NCI-H187 (cell line): ENCODE measurements around the gene HOXD3.

Experiments used
- DNase-seq, 2 experiments: peaks; one replicate each; lab custom pipeline; 2025; lab: John Stamatoyannopoulos, UW

Gene HOXD3

GRCh38 chr2:176156807-176157498, at the start of gene HOXD3:
Gene HOXD3, plus strand, starts transcription at chr2:176157307. Its CDS starts 11,808 bp downstream, at chr2:176169115.
- no peak for DNase-seq

GRCh38 chr2:176107731-176108181, 49.4 kb upstream of the HOXD3 start:
- DNase-seq = no peak

- DNase-seq = no peak
Observed at GRCh38 chr2:176109192-176109901, 47.8 kb upstream of the HOXD3 start.

GRCh38 chr2:176109946-176110345, 47.2 kb upstream of the HOXD3 start:
- DNase-seq = no peak

- no peak for DNase-seq
Observed at GRCh38 chr2:176110415-176111308, 46.4 kb upstream of the HOXD3 start.

- no peak for DNase-seq
Observed at GRCh38 chr2:176111309-176111663, 45.8 kb upstream of the HOXD3 start.

- no peak for DNase-seq
Observed at GRCh38 chr2:176111846-176112374, 45.2 kb upstream of the HOXD3 start.

GRCh38 chr2:176112375-176113302, 44.5 kb upstream of the HOXD3 start:
- no peak for DNase-seq

- DNase-seq = no peak
Observed at GRCh38 chr2:176114120-176114929, 42.8 kb upstream of the HOXD3 start.

- no peak for DNase-seq
Observed at GRCh38 chr2:176114930-176115625, 42.0 kb upstream of the HOXD3 start.

GRCh38 chr2:176115883-176116813, 41.0 kb upstream of the HOXD3 start, which contains the start of gene HOXD10:
Gene HOXD10, plus strand, starts transcription at chr2:176116778. Its CDS starts 56 bp downstream, at chr2:176116834.
- no peak for DNase-seq

- DNase-seq = no peak
Observed at GRCh38 chr2:176117162-176117822, 39.8 kb upstream of the HOXD3 start.

- DNase-seq = no peak
Observed at GRCh38 chr2:176117823-176118371, 39.2 kb upstream of the HOXD3 start.

GRCh38 chr2:176118601-176119339, 38.3 kb upstream of the HOXD3 start:
- DNase-seq = peak in 1 of 2 experiments; percentile 23

- DNase-seq = no peak
Observed at GRCh38 chr2:176120364-176121189, 36.5 kb upstream of the HOXD3 start.
